Hepatocyte (in vitro differentiated cells): ENCODE measurements around the gene TCP11.

Source experiments
- EZH2 ChIP-seq: fragments of 200-600 bp; sonication (generic); IDR thresholded peaks from 2 replicates; pipeline ENCODE4 v1.6.1; 2016; ENCODE audit warnings: antibody characterized with exemption, mild to moderate bottlenecking, borderline replicate concordance
- EZH2phosphoT487 ChIP-seq: fragments of 200-600 bp; sonication (generic); IDR thresholded peaks from one replicate; pipeline ENCODE4 v1.6.1; 2018; ENCODE audit warnings: antibody characterized with exemption, mild to moderate bottlenecking, low read depth, moderate library complexity; ENCODE audit not compliant: unreplicated experiment, severe bottlenecking
- TF ChIP-seq, protein P1 (sequence below): fragments of 200-600 bp; sonication (generic); IDR thresholded peaks from 2 replicates; pipeline ENCODE4 v1.5.1; 2016; ENCODE audit warnings: antibody characterized with exemption, mild to moderate bottlenecking; ENCODE audit not compliant: poor library complexity

DNA sequence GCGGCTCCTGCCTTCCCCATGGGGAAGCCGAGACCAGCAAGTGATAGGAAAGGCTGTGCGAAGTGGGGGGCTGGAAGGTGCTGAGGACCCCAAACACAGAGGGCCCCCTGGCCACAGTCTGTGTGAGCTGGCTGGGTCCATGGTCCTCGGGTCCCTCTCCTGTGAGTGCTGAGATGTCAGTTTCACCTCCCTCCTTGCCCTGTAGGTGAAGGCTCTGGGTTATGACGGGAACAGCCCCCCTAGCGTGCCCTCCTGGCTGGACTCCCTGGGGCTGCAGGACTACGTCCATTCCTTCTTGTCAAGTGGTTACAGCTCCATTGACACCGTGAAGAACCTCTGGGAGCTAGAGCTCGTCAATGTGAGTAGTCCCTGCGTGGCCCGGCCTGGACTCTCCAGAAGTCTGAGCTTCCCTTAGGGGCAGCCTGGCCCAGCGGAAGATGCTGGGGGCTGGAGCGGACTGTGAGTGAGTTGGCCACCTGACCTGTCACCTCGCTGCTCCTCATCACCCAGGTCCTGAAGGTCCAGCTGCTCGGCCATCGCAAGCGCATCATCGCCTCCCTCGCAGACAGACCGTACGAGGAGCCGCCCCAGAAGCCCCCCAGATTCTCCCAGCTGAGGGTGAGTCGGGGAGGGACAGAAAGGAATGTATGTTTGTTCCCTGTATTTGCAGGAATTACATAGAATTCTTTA, 61.7 kb downstream of the TCP11 start:
- TF ChIP-seq, protein P1, sequence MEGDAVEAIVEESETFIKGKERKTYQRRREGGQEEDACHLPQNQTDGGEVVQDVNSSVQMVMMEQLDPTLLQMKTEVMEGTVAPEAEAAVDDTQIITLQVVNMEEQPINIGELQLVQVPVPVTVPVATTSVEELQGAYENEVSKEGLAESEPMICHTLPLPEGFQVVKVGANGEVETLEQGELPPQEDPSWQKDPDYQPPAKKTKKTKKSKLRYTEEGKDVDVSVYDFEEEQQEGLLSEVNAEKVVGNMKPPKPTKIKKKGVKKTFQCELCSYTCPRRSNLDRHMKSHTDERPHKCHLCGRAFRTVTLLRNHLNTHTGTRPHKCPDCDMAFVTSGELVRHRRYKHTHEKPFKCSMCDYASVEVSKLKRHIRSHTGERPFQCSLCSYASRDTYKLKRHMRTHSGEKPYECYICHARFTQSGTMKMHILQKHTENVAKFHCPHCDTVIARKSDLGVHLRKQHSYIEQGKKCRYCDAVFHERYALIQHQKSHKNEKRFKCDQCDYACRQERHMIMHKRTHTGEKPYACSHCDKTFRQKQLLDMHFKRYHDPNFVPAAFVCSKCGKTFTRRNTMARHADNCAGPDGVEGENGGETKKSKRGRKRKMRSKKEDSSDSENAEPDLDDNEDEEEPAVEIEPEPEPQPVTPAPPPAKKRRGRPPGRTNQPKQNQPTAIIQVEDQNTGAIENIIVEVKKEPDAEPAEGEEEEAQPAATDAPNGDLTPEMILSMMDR: no peak
- TF ChIP-seq EZH2: no peak
- no peak for TF ChIP-seq EZH2phosphoT487
